K562 (cell line): ENCODE measurements around the gene ANTKMT. TPM values are rescaled to one million over a fixed set of nuclear protein-coding genes. Genes with fewer than 3 reads are reported as not detected.
A peak's percentile ranks its signal among the peaks of the same experiment; 100 is the strongest.

Source experiments
- ATAC-seq: fragments of 200-7000 bp; cut with Tn5 transposase; 3 replicates; pipeline ENCODE4 v1.9.1; 2020; ENCODE audit warnings: moderate library complexity
- BruUV-seq: library from RNA; stranded (reverse); fragments of 400-500 nt; replicated peaks from 2 replicates; lab custom pipeline; 2021; lab: Mats Ljungman, UMichigan
- CTCF ChIA-PET: fragments of 300-600 bp; formaldehyde crosslinking; extraction: SDS; loops from one replicate; lab custom pipeline; 2021; ENCODE audit warnings: low intra/inter-chr PET ratio; lab: Yijun Ruan, JAX
- POLR2A ChIA-PET: fragments of 300-600, 350-650 bp; sonication (Branson Sonifier 250); formaldehyde crosslinking; extraction: SDS; loops from one replicate; lab custom pipeline; 2021; ENCODE audit warnings: antibody characterized with exemption, inconsistent platforms; lab: Yijun Ruan, JAX
- DNase-seq, 4 experiments: peaks; one replicate each; pipeline versions ENCODE4 v3.0.0 to v3.0.0-alpha.2; 2011 to 2018; ENCODE audit warnings: low spot score in 3 of 4, mixed read lengths in 3 of 4; ENCODE audit errors: extremely low read depth in 1 of 4
- FAIRE-seq: peaks from 2 replicates; lab custom pipeline; 2011; peaks lifted over from hg19 to GRCh38; lab: Jason Lieb, UNC
- H2AFZ ChIP-seq: 2 replicates; pipeline ENCODE4 v1.6.0; 2011; ENCODE audit warnings: low read depth, low read length, control low read depth, inconsistent platforms
- H3K27ac ChIP-seq: fragments of 200-600 bp; 3 replicates; pipeline ENCODE4 v1.8.0; 2011; ENCODE audit warnings: low read depth, mild to moderate bottlenecking, control low read depth, inconsistent platforms, low read length, moderate library complexity, mixed read lengths; ENCODE audit errors: extremely low read depth
- H3K27me3 ChIP-seq, 2 experiments: fragments of 300-600 bp in 1 of 2; 2 replicates in 1 of 2; 3 replicates in 1 of 2; pipeline versions ENCODE4 v1.6.0 to v1.8.0; 2011; ENCODE audit warnings: inconsistent platforms in 2 of 2, low read length in 2 of 2, mild to moderate bottlenecking in 1 of 2, mixed read lengths in 1 of 2, moderate library complexity in 1 of 2; ENCODE audit not compliant: control insufficient read depth in 2 of 2, insufficient read depth in 2 of 2
- H3K36me3 ChIP-seq: fragments of 300-600 bp; 3 replicates; pipeline ENCODE4 v1.8.0; 2011; ENCODE audit warnings: mild to moderate bottlenecking, low read length, inconsistent platforms; ENCODE audit not compliant: control insufficient read depth, insufficient read depth
- H3K4me1 ChIP-seq, 2 experiments: fragments of 200-600 bp in 1 of 2; replicated peaks in 1 of 2; 2 replicates in 1 of 2; 3 replicates in 1 of 2; pipeline versions ENCODE4 v1.5.1 to v1.8.0; 2011; ENCODE audit warnings: inconsistent platforms in 2 of 2, low read length in 2 of 2, mild to moderate bottlenecking in 1 of 2, mixed read lengths in 1 of 2, moderate library complexity in 1 of 2; ENCODE audit not compliant: control insufficient read depth in 2 of 2, insufficient read depth in 2 of 2
- H3K4me2 ChIP-seq: 2 replicates; pipeline ENCODE4 v1.6.1; 2011; ENCODE audit warnings: low read length, control low read depth, inconsistent platforms, mixed read lengths; ENCODE audit not compliant: insufficient read depth
- H3K4me3 ChIP-seq: fragments of 200-600 bp; sonication (generic), shearing (Covaris generic); 2 replicates; pipeline ENCODE4 v1.5.1; 2016; ENCODE audit warnings: control low read depth, inconsistent platforms
- H3K79me2 ChIP-seq: fragments of 200-600 bp; 3 replicates; pipeline ENCODE4 v1.8.0; 2011; ENCODE audit warnings: low read length, inconsistent platforms; ENCODE audit not compliant: control insufficient read depth, insufficient read depth
- H3K9ac ChIP-seq, 2 experiments: 2 replicates each; pipeline versions ENCODE4 v1.6.0 to v1.6.1; 2011; ENCODE audit warnings: low read depth in 2 of 2, low read length in 2 of 2, control low read depth in 1 of 2, inconsistent platforms in 1 of 2, mild to moderate bottlenecking in 1 of 2, mixed read lengths in 1 of 2; ENCODE audit not compliant: insufficient read depth in 1 of 2
- H3K9me1 ChIP-seq: one replicate; pipeline ENCODE4 v1.6.0; 2011; ENCODE audit warnings: inconsistent platforms, mild to moderate bottlenecking, low read length, moderate library complexity; ENCODE audit not compliant: control insufficient read depth, insufficient read depth
- H3K9me3 ChIP-seq: replicated peaks from 2 replicates; pipeline ENCODE4 v1.5.1; 2011; ENCODE audit warnings: low read depth, low read length, inconsistent platforms; ENCODE audit not compliant: control insufficient read depth, insufficient read depth
- H4K20me1 ChIP-seq: replicated peaks from 2 replicates; pipeline ENCODE4 v1.6.1; 2011; ENCODE audit warnings: low read length, inconsistent platforms, mixed read lengths; ENCODE audit not compliant: control insufficient read depth, insufficient read depth
- CBX3 ChIP-seq, 2 experiments: IDR thresholded peaks; 1 replicate in 1 of 2; 2 replicates in 1 of 2; pipeline ENCODE4 v1.6.1; 2012; ENCODE audit warnings: inconsistent platforms in 2 of 2, low read length in 2 of 2, borderline replicate concordance in 1 of 2, control low read depth in 1 of 2
- CEBPG ChIP-seq, 3 experiments: fragments of 200-800 bp in 1 of 3; sonication (Bioruptor generic) in 1 of 3; sonication (generic) in 1 of 3; formaldehyde crosslinking in 1 of 3; IDR thresholded peaks in 2 of 3; conservative IDR thresholded peaks in 1 of 3; 2 replicates each; pipeline versions ENCODE4 v1.6.1 to v1.8.0; 2016 to 2022; ENCODE audit warnings: missing compliant biosample characterization in 2 of 3, missing genetic modification characterization in 2 of 3, mild to moderate bottlenecking in 1 of 3, missing genetic modification reagents in 1 of 3
- ZFP36 ChIP-seq: fragments of 150-350 bp; IDR thresholded peaks from 2 replicates; pipeline ENCODE4 v1.6.1; 2018; ENCODE audit warnings: low read length, low read depth; ENCODE audit not compliant: partially characterized antibody
- ZNF407 ChIP-seq: fragments of 450-650 bp; IDR thresholded peaks from 2 replicates; pipeline ENCODE4 v1.6.1; 2016; ENCODE audit warnings: low read depth
- WGBS: fragments of 100-300 bp; shearing (Covaris generic); methylation state at CpG from one replicate; pipeline ENCODE4 v1.1.6; 2016; ENCODE audit warnings: low coverage, mixed read lengths; ENCODE audit not compliant: insufficient coverage; ENCODE audit errors: missing lambda C conversion rate; 5-methylcytosine and 5-hydroxymethylcytosine counted together
- in situ Hi-C: fragments of 300-500 bp; cut with MboI; formaldehyde crosslinking; loops from 4 replicates; pipeline ENCODE4 v1.15.0; 2018; ENCODE audit warnings: inconsistent platforms, mixed read lengths
- intact Hi-C: fragments of 100-400 bp; cut with micrococcal nuclease; formaldehyde crosslinking; loops from 2 replicates; pipeline ENCODE4 v1.14.2; 2022
- polyA plus RNA-seq, 8 experiments: library from polyadenylated mRNA; depleted of rRNA in 4 of 8; stranded (reverse) in 5 of 8; unstranded in 3 of 8; fragments of >200 nt; fragmentation: Nextera tagmentation in 2 of 8; fragmentation: Illumina TruSeq in 1 of 8; extraction: Ambion mirVana in 2 of 8; extraction: Trizol in 1 of 8; gene quantifications; 2 replicates each; pipeline versions ENCODE4 v1.2.1 to v1.2.3, GENCODE V29; 2011 to 2014; ENCODE audit warnings: inconsistent platforms in 1 of 8, missing spikeins in 1 of 8
- total RNA-seq, 7 experiments: library from RNA; depleted of rRNA in 6 of 7; stranded (reverse); fragments of >200 nt in 6 of 7; fragmentation: Illumina TruSeq in 2 of 7; extraction: Trizol in 2 of 7; gene quantifications; 2 replicates each; pipeline versions ENCODE4 v1.2.1 to v1.2.3, GENCODE V29; 2011 to 2021; ENCODE audit warnings: low replicate concordance in 1 of 7

The ANTKMT gene
- total and polyA plus RNA-seq, 9 of the 15 experiments (the other 6 are each of a cell fraction or from before 2014, with no cell fraction given): 0.58 to 217 (median 19.1) TPM

DNA sequence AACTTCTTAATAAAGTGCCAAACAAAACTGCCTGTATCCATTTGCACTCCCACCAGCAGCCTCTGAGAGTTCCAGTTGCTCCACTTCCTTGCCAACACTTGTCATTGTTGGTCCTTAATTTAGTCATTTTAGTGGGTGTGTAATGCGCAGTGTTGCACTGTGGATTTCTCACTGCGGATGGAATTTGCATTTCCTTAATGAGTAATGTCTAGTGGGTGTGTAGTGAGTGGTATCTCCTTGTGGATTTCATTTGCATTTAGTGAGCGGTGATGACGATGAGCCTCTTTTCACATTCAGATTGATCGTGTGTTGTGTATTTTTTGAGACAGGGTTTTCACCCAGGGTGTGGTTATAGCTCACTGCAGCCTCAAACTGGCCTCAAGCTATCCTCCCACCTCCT lies 35.5 kb downstream of the ANTKMT start:
- no peaks in the 10 kb centered on the region for H3K9me3 ChIP-seq
- DNase-seq (no peak), ATAC-seq (no peak), FAIRE-seq (peak; percentile 51)
- no peaks in the 10 kb centered on the region for H3K27me3 ChIP-seq
- in situ Hi-C loops (no loop called here), intact Hi-C loops (no loop called here)
- ChIA-PET CTCF (no interaction called here), POLR2A (no interaction called here)
- no peak overlapping the region for H2AFZ ChIP-seq
- H3K4me2 ChIP-seq: no peak overlapping the region
- no peak for TF ChIP-seq CEBPG (CRISPR knock-in tag; IDR thresholded peaks at IDR 0.05)
- TF ChIP-seq CEBPG (tag; conservative IDR thresholded peaks at IDR 0.05 in 1 of 2, IDR thresholded peaks at IDR 0.05 in 1 of 2): no peak
- TF ChIP-seq ZNF407: peak; percentile 57; the same call in 1 of the 2 replicates
- peak; percentile 79 for TF ChIP-seq ZFP36
- peak in 1 of 2 experiments; percentile 41; a peak in 1 of 3 replicates for TF ChIP-seq CBX3 (IDR thresholded peaks at IDR 0.05; ENCODE audit: borderline replicate concordance in 1 of 2, low read length in 2 of 2)
- no peak overlapping the region for H3K9ac ChIP-seq
- no peaks in the 10 kb centered on the region for H3K36me3 ChIP-seq
- H3K9me1 ChIP-seq: no peaks in the 10 kb centered on the region
- WGBS: 68% methylated on average over 5 of the region's 5 CpGs
- no peak overlapping the region for H3K27ac ChIP-seq
- no TSS peak for BruUV-seq
- H3K4me1 ChIP-seq: peaks cover 9 to 29% of the 10 kb centered on the region in 2 experiments; a peak in 4 of 5 replicates
- H3K4me3 ChIP-seq: no peak overlapping the region
- H3K79me2 ChIP-seq: no peaks in the 10 kb centered on the region
- H4K20me1 ChIP-seq: no peaks in the 10 kb centered on the region
